HG03159 (cell line): ENCODE results near the gene CH25H.

Source experiments
- ATAC-seq: cut with Tn5 transposase; IDR thresholded peaks from one replicate; pipeline ENCODE4 v1.9.1; 2021; ENCODE audit warnings: mild to moderate bottlenecking, moderate library complexity; ENCODE audit not compliant: unreplicated experiment

CH25H gene

GRCh38 chr10:89233033-89233432 lies 25.9 kb upstream of the CH25H start:
- no peak for ATAC-seq

- ATAC-seq: no peak
Measured at GRCh38 chr10:89228962-89229361, 21.8 kb upstream of the CH25H start.

DNA sequence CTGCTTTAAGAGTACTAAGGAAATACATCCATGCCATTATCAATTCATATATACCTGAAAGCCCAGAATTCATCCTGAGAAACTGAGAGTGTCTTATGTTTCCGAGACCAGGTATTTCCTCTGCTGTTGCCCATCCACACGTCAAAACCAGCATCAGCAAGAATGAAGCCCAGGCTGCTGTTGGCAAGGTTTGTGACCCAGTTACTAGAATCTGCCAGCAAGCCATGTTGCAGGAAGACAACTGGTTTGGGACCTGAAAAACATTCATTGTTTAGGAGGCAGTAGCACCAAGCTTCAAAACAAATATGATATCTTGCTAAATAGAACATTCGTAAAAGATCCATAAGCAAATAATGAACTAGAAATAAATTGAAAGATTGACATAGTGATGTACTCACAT lies 21.0 kb upstream of the CH25H start:
- no peak for ATAC-seq

GRCh38 chr10:89226891-89227290 lies 19.8 kb upstream of the CH25H start:
- no peak for ATAC-seq

DNA sequence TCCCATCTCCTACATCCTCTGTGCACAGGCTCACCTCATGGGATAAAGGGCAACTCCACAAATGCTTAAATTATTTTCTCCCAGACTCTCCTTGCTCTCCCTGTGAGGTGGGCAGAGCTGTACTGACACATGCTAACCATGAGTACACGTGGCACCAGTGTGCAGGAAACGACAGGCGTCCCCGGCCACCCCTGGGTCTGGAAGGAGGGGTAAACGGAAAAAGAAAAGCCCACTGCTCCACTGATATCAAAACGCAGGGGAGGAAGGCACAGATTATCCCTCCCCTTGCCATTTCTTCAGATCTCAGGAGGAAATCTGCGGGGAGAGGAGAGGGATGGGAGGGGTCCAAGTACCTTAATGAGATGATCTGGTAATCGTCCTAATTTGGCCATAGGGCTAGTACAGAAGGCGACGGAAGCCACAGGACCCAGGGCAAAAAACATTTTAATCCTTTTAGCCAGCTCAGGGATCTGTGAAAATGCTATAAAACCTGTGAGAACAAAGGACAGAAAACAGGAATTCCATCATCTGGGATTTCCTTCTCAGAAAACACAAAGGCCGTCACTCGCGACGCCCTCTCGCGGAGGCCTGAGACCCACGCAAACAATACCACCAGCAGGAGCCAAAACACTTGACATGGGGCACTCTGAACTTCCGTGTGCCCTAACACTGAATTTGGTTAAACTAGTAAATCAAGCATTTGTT lies 17.8 kb upstream of the CH25H start:
- ATAC-seq: no peak

GRCh38 chr10:89221919-89222318 lies 14.8 kb upstream of the CH25H start:
- ATAC-seq: no peak

- no peak for ATAC-seq
Measured at GRCh38 chr10:89219513-89220218, 12.5 kb upstream of the CH25H start.

GRCh38 chr10:89217057-89217990 lies 10.2 kb upstream of the CH25H start:
- no peak for ATAC-seq

GRCh38 chr10:89216056-89216455 lies 8.9 kb upstream of the CH25H start:
- no peak for ATAC-seq

- no peak for ATAC-seq
Measured at GRCh38 chr10:89215511-89215910, 8.4 kb upstream of the CH25H start.

DNA sequence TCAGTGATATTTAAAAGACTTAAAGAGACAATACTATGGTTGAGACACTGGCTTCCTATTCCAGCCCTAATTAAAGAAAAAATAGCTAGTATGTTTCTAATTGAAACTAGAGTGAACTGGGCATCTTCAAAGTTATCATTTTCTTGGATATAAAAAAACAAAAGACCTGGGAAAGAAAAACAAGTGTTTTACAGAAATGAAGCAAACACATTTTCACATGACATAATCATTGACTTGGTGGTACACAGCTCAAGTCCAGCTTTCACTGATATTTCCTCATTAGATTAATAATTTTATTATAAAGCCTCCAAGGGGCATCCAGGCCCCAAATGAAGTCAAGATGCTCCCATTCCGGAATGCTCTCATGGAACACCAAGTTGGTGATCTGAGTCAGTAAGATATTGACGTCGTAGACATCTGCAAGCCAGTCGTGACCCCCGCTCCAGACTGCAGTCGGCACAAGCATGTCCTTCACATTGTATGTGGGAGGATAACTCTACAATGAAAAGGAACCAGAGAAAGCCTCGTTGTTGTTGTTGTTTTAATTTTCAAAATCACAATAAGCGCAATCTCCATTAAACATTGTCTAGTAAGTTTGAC lies 7.5 kb upstream of the CH25H start:
- ATAC-seq: no peak

- no peak for ATAC-seq
Measured at GRCh38 chr10:89213191-89213808, 6.2 kb upstream of the CH25H start.

- ATAC-seq: no peak
Measured at GRCh38 chr10:89210794-89211425, 3.8 kb upstream of the CH25H start.

DNA sequence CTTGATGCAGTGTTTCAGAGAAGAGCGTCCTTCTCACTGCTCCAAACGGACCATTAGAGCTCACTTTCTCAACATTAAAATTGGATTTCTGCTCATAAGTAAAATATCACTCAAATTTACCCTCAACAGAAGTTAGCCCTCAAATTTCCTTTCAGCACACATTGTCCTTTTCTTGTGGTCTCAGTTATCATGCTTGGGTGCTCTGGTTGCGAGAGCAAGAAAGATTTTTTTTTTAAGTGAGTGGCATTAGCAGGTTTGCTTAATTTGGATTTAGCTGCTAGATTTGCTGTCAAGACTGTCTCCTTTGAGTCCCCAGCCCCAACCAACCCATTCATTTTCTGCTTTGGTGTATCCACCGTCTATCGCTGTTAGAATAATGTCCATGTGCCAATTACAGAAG lies 2.6 kb upstream of the CH25H start:
- no peak for ATAC-seq

- no peak for ATAC-seq
Measured at GRCh38 chr10:89207801-89208551, 859 bp upstream of the CH25H start.

DNA sequence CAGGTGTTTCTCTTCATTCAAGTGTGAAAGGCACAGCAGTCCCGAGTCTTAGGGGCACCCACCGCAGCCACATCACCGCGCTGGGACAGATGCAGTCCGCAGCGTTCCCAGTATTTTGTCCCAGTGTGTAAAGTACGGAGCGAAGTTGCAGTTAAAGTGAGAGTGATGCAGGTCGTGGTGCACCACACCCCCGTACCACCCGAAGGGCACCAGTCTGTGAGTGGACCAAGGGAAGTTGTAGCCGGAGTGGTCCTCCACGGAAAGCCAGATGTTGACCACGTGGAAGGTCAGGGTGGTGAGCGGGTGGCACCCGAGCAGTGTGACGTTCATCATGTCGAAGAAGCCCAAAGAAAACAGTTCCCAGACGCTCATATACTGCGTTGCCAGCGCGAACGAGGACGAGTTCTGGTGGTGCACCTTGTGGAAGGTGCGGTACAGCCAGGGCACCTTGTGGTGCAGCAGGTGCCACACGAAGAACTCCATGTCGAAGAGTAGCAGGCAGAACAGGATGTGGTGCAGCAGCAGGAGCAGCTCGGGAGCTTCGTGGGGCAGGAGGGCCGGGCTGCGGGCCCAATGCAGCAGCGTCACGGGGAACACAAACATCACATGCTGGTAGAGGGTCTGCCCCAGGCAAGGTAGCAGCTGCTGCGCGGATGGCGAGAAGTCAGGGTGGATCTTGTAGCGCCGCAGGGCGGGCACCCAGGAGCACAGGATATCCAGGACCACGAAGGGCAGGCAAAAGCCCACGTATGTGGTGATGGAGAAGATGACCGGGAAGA lies 526 bp downstream of the CH25H start:
- ATAC-seq: no peak

DNA sequence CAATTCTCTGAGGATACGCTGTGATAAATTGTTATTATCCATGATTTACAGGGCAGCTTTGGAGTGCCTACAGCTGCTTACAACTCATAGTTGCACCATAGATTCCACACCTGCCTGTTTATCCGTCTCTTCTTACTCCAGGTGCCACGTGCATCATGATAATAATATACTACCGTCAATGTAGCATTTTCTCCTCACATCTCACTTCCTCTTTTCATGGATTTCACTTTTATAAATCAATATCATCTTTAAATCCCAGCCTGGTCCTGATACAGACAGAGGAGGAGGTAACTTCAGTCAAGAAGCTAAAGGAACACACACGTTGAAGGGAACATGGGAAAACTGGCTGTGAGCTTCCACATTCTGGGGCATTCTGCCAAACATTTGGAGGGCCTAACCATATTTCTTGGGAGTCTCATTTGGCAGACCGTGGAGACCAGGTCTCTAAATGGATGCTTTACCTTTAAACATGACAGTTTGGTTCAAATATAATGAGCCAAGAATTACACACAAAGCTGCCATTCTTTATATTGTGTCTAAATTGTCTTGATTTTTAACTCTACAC lies 2.4 kb downstream of the CH25H start:
- ATAC-seq: no peak

GRCh38 chr10:89203237-89203636 lies 3.9 kb downstream of the CH25H start:
- no peak for ATAC-seq
